Activated T-cell treated with anti-CD3 and anti-CD28 coated beads, Interleukin-2, amount 50 U/mL, for 1 hour (primary cell): Measurements from ENCODE around the gene PIGS.
"Not testable (repeated sequence)": the region's sequence is repeated elsewhere in the genome, so short reads cannot be mapped to it uniquely, and the experiment has no call there.

Experiments used
- DNase-seq: peaks from one replicate; pipeline ENCODE4 v3.0.0-alpha.2; 2020

PIGS gene

GRCh38 chr17:28571361-28572122, at the start of gene PIGS:
TSS of gene PIGS (minus strand) at chr17:28571524. CDS start at chr17:28571496, 28 bp downstream.
- peak; percentile 89 for DNase-seq

DNA sequence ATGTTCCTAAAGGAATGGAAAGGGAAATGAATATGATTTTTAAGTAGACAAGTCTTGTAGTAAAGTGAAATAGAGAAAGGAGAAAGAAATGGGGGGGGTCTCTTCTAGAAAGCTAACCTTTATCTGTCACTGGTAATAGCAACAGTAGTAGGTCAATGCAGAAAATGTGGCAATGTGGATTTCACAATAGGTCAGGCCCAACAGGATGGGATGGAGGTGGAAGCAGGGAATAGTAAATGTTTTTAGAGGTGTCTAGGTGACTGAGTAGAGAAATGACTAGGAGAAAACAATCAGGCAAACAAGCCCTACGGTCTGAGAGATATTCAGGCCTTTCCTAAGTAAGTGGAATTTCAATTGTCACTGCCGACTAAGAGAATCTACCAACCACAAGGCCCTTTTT, 48.7 kb upstream of the PIGS start:
- no peak for DNase-seq

DNA sequence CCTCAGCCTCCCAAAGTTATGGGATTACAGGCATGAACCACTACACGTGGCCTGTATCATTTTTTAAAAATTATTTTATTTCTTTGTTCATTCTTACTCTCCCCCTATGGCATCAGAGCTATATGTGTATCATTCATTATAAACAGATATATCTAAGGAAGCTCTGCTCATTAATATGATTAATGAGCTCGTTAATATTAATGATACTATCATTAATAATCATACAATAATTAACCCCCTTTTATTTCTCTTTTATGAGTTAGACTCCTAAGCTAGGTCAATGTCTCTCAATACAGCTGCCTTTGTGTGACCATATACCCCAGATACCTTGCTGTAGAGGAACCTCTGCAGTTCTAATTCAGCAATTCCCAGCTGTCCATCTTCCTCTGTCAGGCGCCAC, 47.1 kb upstream of the PIGS start:
- DNase-seq = no peak

- DNase-seq = no peak
Measured at GRCh38 chr17:28616281-28616680, 45.0 kb upstream of the PIGS start.

DNA sequence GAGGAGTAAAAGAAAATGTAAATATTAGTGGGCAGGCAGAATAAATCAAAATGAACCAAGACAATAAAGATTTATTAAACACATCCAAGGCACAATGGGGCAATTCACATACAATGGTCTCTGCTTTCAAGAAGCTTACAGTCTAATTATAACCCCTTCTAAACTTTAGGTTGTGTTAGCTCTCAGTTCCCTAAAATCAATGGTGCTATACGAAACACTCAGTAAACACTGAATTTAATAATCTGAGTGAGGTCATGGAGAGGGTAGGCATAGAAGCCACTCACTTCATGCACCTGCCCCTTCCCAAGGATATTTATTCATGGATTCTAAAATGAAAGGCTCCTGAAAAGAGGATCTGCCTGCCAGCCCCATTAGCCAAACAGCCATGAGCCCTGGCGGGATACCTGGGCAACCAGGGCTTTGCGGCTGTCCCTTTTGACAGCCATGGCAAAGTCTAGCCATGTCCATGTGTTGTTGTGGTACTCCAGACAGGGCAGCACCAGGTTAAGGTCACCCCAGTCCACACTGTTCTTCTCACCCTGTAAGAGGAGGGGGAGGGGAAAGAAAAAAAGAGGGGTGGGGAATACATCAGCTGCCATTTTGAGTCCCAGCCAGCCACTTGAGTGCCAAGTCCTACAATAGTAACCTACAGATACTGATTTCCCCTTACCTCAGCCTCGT, 44.1 kb upstream of the PIGS start:
- DNase-seq = no peak

DNA sequence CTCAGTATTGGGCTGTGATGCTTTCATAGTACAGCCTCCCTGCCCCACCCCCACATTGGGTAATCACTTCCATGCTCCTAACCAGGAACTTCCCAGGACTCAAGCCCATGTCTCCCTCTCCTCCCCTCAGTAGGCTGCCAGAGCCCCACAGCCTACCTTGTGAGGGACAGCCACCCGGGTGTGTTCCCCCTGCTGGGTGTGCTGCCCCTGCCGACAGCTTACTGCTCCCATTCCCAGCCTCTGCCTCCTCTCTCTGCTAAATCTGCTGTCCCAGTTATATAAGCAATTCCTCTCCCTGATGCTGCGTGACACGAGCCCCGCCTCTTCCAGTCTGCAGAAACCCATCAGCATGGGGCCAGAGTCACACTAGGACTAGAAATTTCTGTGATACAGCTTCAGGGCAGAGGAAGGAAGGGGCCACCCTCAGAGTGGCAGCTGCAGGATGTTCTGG, 42.6 kb upstream of the PIGS start, which contains the start of gene RSKR:
TSS of gene RSKR (minus strand) at position 255 of the 451 bp plus-strand sequence. CDS start at position 231, 24 bp downstream.
- DNase-seq = no peak

DNA sequence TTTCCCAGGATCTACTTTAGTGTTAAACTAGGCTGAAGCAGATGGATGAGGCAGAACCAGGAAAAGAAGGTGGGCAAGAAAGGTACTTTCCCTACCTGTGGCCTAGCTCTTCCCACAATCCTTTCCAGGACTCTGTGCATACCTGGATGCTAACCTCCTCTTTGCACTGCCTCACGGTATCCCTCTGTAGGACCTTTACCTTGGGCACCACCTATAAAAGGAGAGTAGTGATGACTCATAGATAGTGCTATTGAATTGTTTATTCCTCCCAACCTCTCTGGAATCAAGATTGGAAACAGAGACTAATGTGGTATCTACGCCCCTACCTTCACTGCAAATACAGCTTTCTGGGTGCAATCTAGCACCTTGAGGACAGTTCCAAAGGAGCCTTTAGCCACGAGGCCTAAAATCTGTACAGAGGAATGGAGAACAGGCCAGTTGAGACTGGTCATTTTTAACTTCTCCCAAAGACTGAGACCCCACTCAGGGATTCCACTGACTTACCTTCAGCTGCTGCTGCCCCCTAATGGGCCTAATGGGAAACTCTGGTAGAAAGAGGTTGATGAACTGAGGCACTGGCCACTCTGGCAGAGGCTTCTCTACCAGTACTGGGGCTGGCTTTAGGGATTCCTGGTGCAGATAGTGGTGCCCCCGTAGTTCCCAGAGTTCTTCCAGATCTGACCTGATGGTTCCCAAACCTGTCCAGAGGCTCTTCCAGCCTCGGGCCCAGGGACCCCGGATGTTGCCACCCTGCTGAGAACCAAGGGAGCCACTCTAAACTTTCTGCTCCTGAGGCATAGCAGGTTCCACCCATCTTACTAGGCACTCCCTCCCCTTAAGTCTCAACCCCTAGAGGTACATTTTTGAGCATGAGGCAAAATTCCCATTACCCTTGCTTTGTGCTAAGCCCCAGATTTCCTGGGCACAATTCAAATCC, 41.9 kb upstream of the PIGS start:
- DNase-seq = peak; percentile 39

GRCh38 chr17:28612531-28612930, 41.2 kb upstream of the PIGS start:
- DNase-seq = no peak

DNA sequence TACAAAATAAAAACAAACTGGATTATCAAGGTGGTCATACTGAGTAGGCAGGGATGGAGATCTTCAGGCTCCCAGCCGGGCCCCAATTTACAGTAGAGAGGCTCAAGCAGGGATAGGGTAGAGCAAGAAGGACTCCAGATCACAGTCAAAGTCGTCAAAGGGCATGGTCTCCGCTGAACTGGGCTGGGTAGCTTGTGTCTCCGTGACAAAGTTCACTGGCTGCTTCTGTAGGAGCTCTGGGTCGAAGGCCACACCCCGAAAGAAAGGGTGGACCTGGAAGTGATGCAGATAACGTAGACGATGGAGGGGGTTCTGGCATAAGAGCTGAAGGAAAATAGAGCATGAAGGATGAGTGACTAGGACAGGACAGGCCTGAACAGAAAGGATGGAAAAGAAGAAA, 39.1 kb upstream of the PIGS start:
- no peak for DNase-seq

DNA sequence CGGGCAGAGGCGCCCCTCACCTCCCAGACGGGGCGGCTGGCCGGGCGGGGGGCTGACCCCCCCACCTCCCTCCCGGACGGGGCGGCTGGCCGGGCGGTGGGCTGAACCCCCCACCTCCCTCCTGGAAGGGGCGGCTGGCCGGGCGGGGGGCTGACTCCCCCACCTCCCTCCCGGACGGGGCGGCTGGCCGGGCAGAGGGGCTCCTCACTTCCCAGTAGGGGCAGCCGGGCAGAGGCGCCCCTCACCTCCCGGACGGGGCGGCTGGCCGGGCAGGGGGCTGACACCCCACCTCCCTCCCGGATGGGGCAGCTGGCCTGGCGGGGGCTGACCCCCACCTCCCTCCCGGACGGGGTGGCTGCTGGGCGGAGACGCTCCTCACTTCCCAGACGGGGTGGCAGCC, 32.7 kb upstream of the PIGS start:
- not testable (repeated sequence) for DNase-seq

- DNase-seq = no peak
Measured at GRCh38 chr17:28599311-28600184, 28.2 kb upstream of the PIGS start.

GRCh38 chr17:28598799-28599310, 27.5 kb upstream of the PIGS start, which contains the start of gene SPAG5:
TSS of gene SPAG5 (minus strand) at chr17:28599025. CDS start at chr17:28598946, 79 bp downstream.
- DNase-seq = peak; percentile 95

DNA sequence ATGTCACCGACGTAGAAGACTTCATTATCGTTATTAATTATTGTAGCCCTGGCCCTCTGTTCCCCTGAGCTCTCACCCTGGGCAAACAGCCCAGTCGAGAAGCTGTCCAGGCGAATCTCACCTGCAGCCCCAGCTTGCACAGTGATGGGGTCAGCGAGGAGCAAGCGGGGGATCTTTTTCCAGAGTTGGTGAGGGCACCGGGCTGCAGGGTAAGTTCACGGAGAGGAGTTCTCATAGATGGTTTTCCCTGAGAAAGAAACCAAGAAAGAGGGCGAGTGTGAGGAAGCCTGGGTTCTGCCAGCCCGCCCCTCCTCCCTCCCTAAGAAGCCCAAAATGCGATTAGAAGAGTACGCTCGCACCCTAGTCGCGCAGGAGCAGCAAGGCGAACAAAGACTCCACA, 27.1 kb upstream of the PIGS start:
- DNase-seq = no peak

DNA sequence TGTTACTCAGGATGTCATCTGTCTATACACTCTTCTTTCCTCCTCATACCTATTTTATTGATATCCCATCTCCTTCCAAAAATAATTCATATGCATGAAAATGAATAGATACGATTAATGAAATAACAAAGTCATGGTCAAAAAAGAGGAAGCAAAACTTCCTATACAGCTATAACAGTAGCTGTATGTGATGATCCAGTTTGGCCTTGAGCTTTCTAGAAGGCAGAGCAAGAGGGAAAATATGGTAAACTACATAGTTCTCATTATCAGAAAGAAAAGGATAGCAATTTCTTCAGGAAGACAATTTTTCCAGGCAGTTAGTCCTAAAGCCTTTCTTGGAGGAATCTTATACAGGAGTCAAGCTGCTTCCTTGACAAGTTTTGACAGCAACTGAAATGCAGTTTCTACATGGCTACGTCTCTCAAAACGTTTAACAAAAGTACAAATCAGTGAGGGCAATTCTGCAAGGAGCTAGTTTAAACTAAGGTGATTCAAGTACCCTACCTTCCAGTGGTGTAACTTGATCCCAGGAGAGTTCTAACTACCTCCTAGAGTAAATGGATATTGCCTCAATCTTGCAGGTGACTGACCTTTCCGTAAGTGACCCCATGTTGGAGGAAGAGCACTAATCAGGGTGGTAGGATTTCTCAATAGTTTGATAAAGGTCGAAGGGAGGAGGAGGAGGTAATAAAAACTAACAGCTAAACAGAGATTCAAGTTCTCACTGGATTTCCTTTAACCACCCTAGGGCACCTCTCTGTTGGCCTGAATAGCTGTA, 26.5 kb upstream of the PIGS start:
- DNase-seq = no peak

GRCh38 chr17:28592260-28592659, 20.9 kb upstream of the PIGS start:
- no peak for DNase-seq

DNA sequence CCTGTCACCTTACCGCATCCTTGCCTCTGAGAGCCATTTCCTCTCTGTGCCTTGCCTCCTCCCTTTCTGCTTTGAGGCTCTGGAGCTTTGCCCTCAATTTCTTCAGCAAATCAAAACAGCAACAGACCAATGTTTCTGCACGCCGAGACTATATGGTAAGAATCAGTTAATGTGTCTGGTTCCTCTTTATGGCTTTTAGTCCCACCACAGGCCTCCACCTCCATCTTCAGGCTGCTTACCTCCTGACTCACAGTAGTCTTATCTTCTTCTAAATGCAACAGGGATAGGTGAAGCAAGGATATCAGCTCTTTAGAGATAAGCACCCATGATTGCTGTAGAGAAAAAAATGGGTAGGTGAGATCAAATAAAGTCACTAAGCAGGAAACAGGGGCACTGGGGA, 14.5 kb upstream of the PIGS start:
- no peak for DNase-seq

- DNase-seq = no peak
Measured at GRCh38 chr17:28584434-28584833, 13.1 kb upstream of the PIGS start.

DNA sequence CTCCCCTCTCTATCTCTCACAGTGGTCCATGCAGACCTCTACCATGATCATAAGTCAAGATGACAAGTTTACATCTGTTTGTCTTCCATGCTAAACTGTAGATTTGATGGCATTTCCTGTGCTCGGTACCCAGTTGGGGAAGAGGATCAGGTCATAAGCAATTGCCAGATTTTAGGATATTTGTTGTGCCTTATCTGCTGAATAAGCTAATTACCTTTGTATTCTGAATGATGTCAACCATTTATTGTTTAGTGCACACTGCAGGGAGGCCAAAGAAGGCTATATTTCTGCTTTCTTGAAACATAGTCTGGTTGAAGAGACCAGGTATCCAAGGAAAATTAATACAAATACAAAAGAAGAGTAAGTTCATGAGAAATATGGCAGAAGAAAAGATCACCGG, 11.2 kb upstream of the PIGS start:
- DNase-seq = no peak

GRCh38 chr17:28580959-28581358, 9.6 kb upstream of the PIGS start:
- no peak for DNase-seq

DNA sequence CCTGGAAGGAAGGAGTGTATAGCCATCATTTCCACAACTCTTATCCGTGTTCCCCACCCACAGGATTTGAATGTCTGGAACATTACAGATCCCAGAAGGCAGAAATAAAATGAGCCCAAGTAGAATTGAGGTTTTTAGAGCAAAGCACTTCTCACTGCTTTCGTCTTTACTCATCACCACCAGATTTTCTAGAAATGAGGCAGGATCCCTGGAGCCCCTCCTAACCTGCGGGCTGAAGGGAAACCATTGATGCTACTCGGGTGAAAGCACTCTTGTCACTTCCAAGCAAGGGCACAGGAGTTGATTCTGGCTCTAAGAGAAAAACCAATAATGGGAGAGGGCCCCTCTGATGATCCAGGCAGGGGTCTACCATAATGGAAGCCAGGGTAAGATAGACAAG, 8.2 kb upstream of the PIGS start:
- no peak for DNase-seq
